ENCODE measurements around the gene NAV3. TPM values are rescaled to one million over a fixed set of nuclear protein-coding genes. Genes with fewer than 3 reads are reported as not detected.
A peak's percentile ranks its signal among the peaks of the same experiment; 100 is the strongest.

Gene NAV3
- total RNA-seq, 2 experiments from 2014 or later: not detected

DNA sequence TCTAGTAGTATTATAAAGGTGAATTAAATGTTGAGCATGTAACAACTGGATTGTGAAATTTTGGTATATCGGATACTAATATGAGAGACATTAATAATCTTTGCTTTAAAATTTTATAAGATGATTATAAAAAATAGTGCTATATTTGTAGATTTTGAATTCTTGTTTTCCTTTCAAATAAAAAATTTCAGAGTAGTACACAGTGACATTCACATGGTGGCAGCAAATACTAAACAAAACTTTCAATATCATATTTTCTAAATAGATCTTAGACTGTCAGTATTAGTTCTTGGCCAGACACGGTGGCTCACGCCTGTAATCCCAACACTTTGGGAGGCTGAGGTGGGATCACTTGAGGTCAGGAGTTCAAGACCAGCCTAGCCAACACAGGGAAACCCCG is 166.0 kb downstream of the NAV3 start:
- H3K27me3 Mint-ChIP-seq: no peaks in the 10 kb centered on the region
- no peak overlapping the region for H3K4me3 ChIP-seq (ENCODE audit: low read length)
- no peak for ATAC-seq (ENCODE audit: poor library complexity)
- ChIA-PET POLR2A (no interaction called here), CTCF (no interaction called here)
- peaks cover 0 to 3% of the 10 kb centered on the region in 2 experiments for H3K9me3 ChIP-seq (ENCODE audit: control insufficient read depth in 1 of 2, insufficient read depth in 1 of 2, low read length in 2 of 2)
- no peak overlapping the region for H3K27ac Mint-ChIP-seq
- H3K36me3 ChIP-seq (ENCODE audit: insufficient read depth, low read length): no peaks in the 10 kb centered on the region
- H3K27ac ChIP-seq (ENCODE audit: low read depth in 1 of 2, low read length in 2 of 2): no peak overlapping the region
- H3K4me1 Mint-ChIP-seq (ENCODE audit: low read depth): no peaks in the 10 kb centered on the region
- TF ChIP-seq, protein P1, sequence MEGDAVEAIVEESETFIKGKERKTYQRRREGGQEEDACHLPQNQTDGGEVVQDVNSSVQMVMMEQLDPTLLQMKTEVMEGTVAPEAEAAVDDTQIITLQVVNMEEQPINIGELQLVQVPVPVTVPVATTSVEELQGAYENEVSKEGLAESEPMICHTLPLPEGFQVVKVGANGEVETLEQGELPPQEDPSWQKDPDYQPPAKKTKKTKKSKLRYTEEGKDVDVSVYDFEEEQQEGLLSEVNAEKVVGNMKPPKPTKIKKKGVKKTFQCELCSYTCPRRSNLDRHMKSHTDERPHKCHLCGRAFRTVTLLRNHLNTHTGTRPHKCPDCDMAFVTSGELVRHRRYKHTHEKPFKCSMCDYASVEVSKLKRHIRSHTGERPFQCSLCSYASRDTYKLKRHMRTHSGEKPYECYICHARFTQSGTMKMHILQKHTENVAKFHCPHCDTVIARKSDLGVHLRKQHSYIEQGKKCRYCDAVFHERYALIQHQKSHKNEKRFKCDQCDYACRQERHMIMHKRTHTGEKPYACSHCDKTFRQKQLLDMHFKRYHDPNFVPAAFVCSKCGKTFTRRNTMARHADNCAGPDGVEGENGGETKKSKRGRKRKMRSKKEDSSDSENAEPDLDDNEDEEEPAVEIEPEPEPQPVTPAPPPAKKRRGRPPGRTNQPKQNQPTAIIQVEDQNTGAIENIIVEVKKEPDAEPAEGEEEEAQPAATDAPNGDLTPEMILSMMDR (IDR thresholded peaks at IDR 0.05): no peak
- H3K4me1 ChIP-seq (ENCODE audit: insufficient read depth, low read length): no peaks in the 10 kb centered on the region
- H3K27me3 ChIP-seq (ENCODE audit: control insufficient read depth in 1 of 2, insufficient read depth in 2 of 2, low read length in 2 of 2): no peaks in the 10 kb centered on the region
- DNase-seq: no peak
- no peak overlapping the region for H3K4me3 Mint-ChIP-seq
- H3K9me3 Mint-ChIP-seq: no peaks in the 10 kb centered on the region
- intact Hi-C loops (cut with DNase I, micrococcal nuclease): no loop called here
- H3K36me3 Mint-ChIP-seq (ENCODE audit: low read depth): no peaks in the 10 kb centered on the region

DNA sequence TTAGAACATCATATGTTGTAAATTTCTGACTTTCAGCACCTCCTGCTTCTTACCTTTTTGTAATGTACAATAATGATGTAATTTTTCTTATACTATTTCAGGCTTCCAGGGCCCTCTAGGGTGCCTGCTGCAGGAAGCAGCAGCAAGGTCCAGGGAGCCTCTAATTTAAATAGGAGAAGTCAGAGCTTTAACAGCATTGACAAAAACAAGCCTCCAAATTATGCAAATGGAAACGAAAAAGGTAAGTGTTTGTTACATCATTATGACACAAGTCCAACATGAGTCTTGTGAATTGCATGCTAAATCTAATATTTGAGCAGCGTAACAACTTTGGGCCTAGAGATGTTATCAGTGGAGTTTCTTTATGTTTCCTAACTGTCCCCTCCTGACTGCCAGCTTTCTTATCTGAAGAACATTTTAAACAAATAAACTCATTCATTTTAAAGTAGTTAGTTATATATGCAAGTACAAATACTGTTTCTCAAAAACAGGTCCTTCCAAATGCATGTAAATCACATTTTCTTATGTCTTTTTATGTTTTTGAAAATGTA is 167.6 kb downstream of the NAV3 start:
- TF ChIP-seq, protein P1 (IDR thresholded peaks at IDR 0.05): no peak

DNA sequence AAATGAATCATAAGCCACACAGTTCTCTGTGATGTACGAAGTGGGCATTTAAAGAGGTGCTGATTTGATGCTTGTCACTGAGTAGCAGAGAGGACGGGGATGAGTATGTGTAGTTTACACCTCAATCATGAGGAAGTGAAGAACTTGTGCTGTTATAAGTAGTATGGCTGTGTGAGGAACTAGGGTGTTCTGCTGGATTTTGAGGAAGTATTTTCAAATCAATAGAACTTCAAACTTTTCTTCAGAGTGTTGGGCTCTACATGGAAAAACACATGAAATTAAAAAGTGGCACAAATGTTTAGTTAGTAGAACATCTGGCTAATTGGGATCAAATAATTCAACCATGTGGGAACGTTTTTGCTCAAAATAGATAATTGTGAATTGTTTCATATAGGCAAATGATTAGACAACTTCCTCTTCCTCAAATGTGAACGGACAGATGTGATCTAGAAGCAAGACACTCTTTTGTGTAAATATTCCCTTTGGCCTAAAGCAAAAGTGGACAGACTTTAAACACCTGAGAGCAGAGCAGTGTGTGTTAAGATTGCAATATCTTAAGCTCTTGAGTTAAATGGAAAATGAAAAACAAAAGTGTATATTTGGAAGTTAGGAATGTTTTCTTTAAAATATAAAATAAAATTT is 168.5 kb downstream of the NAV3 start:
- ChIA-PET CTCF (no interaction called here), POLR2A (no interaction called here)
- Histone ChIP-seq H3K9me3 (ENCODE audit: control insufficient read depth in 1 of 2, insufficient read depth in 1 of 2, low read length in 2 of 2) (no peaks in the 10 kb centered on the region), H3K4me1 (ENCODE audit: insufficient read depth, low read length) (no peaks in the 10 kb centered on the region), H3K4me3 (ENCODE audit: low read length) (no peak overlapping the region), H3K27me3 (ENCODE audit: control insufficient read depth in 1 of 2, insufficient read depth in 2 of 2, low read length in 2 of 2) (no peaks in the 10 kb centered on the region), H3K27ac (ENCODE audit: low read depth in 1 of 2, low read length in 2 of 2) (no peak overlapping the region), H3K36me3 (ENCODE audit: insufficient read depth, low read length) (no peaks in the 10 kb centered on the region)
- H3K27me3 Mint-ChIP-seq: no peaks in the 10 kb centered on the region
- TF ChIP-seq, protein P1 (IDR thresholded peaks at IDR 0.05): no peak
- H3K4me3 Mint-ChIP-seq: no peak overlapping the region
- no peaks in the 10 kb centered on the region for H3K4me1 Mint-ChIP-seq (ENCODE audit: low read depth)
- no peaks in the 10 kb centered on the region for H3K36me3 Mint-ChIP-seq (ENCODE audit: low read depth)
- DNase-seq (peak in 2 of 14 experiments; percentile 12 to 19), ATAC-seq (ENCODE audit: poor library complexity) (no peak)
- H3K9me3 Mint-ChIP-seq: no peaks in the 10 kb centered on the region
- intact Hi-C loops (cut with DNase I, micrococcal nuclease): no loop called here
- H3K27ac Mint-ChIP-seq: no peak overlapping the region

More for the DNA sequence above, 167.6 kb downstream of the NAV3 start:
- ChIA-PET POLR2A (no interaction called here), CTCF (no interaction called here)
- H3K27me3 Mint-ChIP-seq: no peaks in the 10 kb centered on the region
- no peaks in the 10 kb centered on the region for H3K27me3 ChIP-seq (ENCODE audit: control insufficient read depth in 1 of 2, insufficient read depth in 2 of 2, low read length in 2 of 2)
- no peak for ATAC-seq (ENCODE audit: poor library complexity)
- no peak overlapping the region for H3K4me3 ChIP-seq (ENCODE audit: low read length)
- no peaks in the 10 kb centered on the region for H3K36me3 Mint-ChIP-seq (ENCODE audit: low read depth)
- no peaks in the 10 kb centered on the region for H3K36me3 ChIP-seq (ENCODE audit: insufficient read depth, low read length)
- H3K4me3 Mint-ChIP-seq: no peak overlapping the region
- no peaks in the 10 kb centered on the region for H3K9me3 Mint-ChIP-seq
- no peak for DNase-seq
- H3K9me3 ChIP-seq (ENCODE audit: control insufficient read depth in 1 of 2, insufficient read depth in 1 of 2, low read length in 2 of 2): no peaks in the 10 kb centered on the region
- no peak overlapping the region for H3K27ac ChIP-seq (ENCODE audit: low read depth in 1 of 2, low read length in 2 of 2)
- no peaks in the 10 kb centered on the region for H3K4me1 ChIP-seq (ENCODE audit: insufficient read depth, low read length)
- no peak overlapping the region for H3K27ac Mint-ChIP-seq
- intact Hi-C loops (cut with DNase I, micrococcal nuclease): no loop called here
- H3K4me1 Mint-ChIP-seq (ENCODE audit: low read depth): no peaks in the 10 kb centered on the region
